Measurements from ENCODE around the gene CHRDL2. TPM values are rescaled to one million over a fixed set of nuclear protein-coding genes. Genes with fewer than 3 reads are reported as not detected.
A peak's percentile ranks its signal among the peaks of the same experiment; 100 is the strongest.

CHRDL2 gene
- total RNA-seq, 1 donor from 2014 or later: 1.2 TPM

DNA sequence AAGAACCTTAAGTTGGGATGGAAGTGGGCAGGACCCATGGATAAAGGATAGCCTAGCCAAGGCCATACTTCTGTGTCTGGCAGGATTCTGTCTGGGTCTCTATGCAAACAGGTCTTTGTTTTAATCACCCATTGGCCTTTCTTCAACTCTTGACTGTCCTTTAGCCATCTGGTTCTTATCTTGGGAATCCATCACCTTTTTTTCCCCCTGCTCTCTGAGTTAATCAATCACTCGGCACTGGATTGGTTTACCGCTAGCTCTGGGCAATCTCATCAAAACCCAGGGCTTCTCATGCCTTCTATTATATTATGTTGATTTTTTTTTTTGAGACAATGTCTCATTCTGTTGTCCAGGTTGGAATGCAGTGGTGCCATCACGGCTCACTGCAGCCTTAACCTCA lies 15.6 kb upstream of the CHRDL2 start:
- no peaks in the 10 kb centered on the region for H3K9me3 ChIP-seq
- TF ChIP-seq, protein P1, sequence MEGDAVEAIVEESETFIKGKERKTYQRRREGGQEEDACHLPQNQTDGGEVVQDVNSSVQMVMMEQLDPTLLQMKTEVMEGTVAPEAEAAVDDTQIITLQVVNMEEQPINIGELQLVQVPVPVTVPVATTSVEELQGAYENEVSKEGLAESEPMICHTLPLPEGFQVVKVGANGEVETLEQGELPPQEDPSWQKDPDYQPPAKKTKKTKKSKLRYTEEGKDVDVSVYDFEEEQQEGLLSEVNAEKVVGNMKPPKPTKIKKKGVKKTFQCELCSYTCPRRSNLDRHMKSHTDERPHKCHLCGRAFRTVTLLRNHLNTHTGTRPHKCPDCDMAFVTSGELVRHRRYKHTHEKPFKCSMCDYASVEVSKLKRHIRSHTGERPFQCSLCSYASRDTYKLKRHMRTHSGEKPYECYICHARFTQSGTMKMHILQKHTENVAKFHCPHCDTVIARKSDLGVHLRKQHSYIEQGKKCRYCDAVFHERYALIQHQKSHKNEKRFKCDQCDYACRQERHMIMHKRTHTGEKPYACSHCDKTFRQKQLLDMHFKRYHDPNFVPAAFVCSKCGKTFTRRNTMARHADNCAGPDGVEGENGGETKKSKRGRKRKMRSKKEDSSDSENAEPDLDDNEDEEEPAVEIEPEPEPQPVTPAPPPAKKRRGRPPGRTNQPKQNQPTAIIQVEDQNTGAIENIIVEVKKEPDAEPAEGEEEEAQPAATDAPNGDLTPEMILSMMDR (IDR thresholded peaks at IDR 0.05): no peak
- no peaks in the 10 kb centered on the region for H3K36me3 ChIP-seq
- H3K4me3 ChIP-seq: no peak overlapping the region
- H3K27me3 ChIP-seq (ENCODE audit: low read depth): no peaks in the 10 kb centered on the region
- DNase-seq (no peak), ATAC-seq (no peak)
- intact Hi-C loops (cut with DNase I): no loop called here
- H3K27ac ChIP-seq: no peak overlapping the region
- H3K4me1 ChIP-seq: peaks cover 26% of the 10 kb centered on the region

DNA sequence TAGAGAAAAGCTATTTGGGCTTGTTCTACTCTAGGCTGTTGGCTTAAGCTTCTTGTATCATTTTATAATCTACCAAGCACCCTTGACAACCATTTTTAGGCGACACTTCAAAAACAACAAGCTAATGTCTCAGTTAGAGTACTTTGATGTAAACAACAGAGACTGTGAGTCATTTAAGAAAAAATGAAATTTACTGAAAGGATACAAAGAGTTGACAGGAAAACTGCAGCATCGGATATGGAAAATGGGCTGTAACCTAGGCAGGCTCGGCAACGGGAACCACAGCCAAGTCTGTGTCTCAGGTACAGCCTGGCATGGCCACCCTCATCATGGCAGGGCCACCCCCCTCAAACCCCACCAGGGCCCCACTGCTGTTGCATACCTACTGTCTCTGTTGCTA lies 13.1 kb upstream of the CHRDL2 start:
- Histone ChIP-seq H3K36me3 (no peaks in the 10 kb centered on the region), H3K4me1 (peaks cover 9% of the 10 kb centered on the region), H3K4me3 (no peak overlapping the region), H3K27ac (no peak overlapping the region), H3K27me3 (ENCODE audit: low read depth) (no peaks in the 10 kb centered on the region), H3K9me3 (no peaks in the 10 kb centered on the region)
- intact Hi-C loops (cut with DNase I): no loop called here
- TF ChIP-seq, protein P1 (IDR thresholded peaks at IDR 0.05): no peak
- ATAC-seq (no peak), DNase-seq (no peak)

DNA sequence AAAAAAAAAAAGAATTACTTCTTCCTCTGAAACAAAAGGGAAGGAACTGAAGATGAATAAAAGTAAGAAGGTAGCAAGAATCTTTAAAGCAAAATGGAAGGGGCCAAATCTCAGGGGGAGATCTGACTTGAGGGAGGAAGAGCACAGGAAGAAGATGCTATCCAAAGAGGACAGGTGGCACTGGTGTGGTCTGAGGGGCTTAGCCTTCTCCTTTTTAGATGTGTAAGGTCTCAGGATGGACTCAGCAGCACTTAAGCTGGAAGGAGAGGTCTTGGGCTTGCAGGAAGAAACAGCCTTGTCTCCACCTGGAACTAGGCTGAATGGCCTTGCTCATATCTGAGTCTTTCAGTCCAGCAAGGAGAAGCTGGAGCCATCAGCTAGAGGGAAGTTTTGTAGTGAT lies 12.4 kb upstream of the CHRDL2 start:
- TF ChIP-seq, protein P1 (IDR thresholded peaks at IDR 0.05): no peak
- ATAC-seq (no peak), DNase-seq (no peak)
- H3K4me3 ChIP-seq: no peak overlapping the region
- no peaks in the 10 kb centered on the region for H3K36me3 ChIP-seq
- H3K4me1 ChIP-seq: peaks cover 9% of the 10 kb centered on the region
- no peak overlapping the region for H3K27ac ChIP-seq
- H3K27me3 ChIP-seq (ENCODE audit: low read depth): no peaks in the 10 kb centered on the region
- no peaks in the 10 kb centered on the region for H3K9me3 ChIP-seq
- intact Hi-C loops (cut with DNase I): no loop called here

DNA sequence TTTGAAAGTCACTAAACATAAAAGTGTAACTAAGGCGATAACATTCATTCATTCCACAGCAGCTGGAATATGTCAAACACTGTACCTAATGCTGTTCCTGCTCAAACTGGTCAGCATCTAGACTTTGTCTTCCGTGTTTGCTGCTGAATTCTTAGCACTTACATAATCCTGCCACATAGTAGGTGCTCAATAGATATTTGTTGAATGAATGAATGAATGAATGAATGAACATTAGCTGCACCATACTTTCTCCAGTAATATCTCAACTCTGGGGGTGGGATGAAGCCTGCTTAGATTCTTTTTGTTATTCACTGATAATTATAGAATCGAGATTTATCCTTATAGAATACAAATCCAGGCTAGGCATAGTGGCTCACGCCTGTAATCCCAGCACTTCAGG lies 10.8 kb upstream of the CHRDL2 start:
- no peaks in the 10 kb centered on the region for H3K9me3 ChIP-seq
- no peak overlapping the region for H3K4me3 ChIP-seq
- H3K4me1 ChIP-seq: no peaks in the 10 kb centered on the region
- H3K27me3 ChIP-seq (ENCODE audit: low read depth): no peaks in the 10 kb centered on the region
- intact Hi-C loops (cut with DNase I): no loop called here
- no peaks in the 10 kb centered on the region for H3K36me3 ChIP-seq
- no peak for DNase-seq
- TF ChIP-seq, protein P1 (IDR thresholded peaks at IDR 0.05): no peak
- no peak overlapping the region for H3K27ac ChIP-seq
- no peak for ATAC-seq

DNA sequence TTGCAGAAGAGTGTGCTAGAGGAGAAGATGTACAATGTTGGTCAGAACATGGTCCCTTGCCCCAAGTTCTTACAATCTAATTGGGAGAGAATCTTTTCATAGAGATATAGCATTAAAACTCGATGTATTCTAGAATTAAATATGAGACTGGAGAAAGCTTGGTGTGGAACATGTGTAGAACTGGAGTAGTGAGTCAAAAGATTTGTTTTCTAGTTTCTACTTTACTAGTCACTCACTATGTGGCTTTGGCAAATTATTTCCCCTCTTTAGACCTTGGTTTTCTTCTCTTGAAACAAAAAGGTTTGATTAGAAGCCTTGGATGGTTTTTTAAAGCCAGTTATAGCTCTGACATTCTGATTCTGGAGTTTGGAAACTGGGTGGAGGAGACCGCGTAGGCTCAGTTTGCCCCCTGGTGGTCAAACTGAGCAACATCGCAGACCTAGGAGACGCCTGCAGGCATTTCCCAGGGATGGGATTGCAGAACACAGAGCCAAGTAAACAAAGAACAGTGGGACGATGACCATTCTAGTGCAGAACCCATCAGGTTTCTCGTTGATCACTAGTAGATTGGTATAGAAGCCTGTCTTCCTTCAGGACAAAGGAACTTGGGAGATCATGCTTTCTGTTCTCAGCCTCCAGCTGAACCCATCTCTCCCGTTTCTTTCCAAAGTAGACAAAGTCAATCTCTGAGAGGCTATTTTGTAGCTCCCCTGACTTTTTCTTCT lies 8.5 kb upstream of the CHRDL2 start:
- intact Hi-C loops (cut with DNase I): no loop called here
- no peak for DNase-seq

More for the DNA sequence above, 8.5 kb upstream of the CHRDL2 start:
- peak; percentile 92 to 93 for ATAC-seq
- no peak overlapping the region for H3K4me3 ChIP-seq
- H3K27me3 ChIP-seq (ENCODE audit: low read depth): peaks cover 4% of the 10 kb centered on the region
- H3K27ac ChIP-seq: no peak overlapping the region
- H3K4me1 ChIP-seq: no peaks in the 10 kb centered on the region
- TF ChIP-seq, protein P1 (IDR thresholded peaks at IDR 0.05): peak; percentile 85
- H3K9me3 ChIP-seq: no peaks in the 10 kb centered on the region
- no peaks in the 10 kb centered on the region for H3K36me3 ChIP-seq
